Measurements from ENCODE around the gene EDN3. TPM values are rescaled to one million over a fixed set of nuclear protein-coding genes. Genes with fewer than 3 reads are reported as not detected.

Gene EDN3
- total and polyA plus RNA-seq, 2 of the 8 experiments (the other 6 are each of a cell fraction or from before 2014, with no cell fraction given): 0.17 to 0.38 TPM

DNA sequence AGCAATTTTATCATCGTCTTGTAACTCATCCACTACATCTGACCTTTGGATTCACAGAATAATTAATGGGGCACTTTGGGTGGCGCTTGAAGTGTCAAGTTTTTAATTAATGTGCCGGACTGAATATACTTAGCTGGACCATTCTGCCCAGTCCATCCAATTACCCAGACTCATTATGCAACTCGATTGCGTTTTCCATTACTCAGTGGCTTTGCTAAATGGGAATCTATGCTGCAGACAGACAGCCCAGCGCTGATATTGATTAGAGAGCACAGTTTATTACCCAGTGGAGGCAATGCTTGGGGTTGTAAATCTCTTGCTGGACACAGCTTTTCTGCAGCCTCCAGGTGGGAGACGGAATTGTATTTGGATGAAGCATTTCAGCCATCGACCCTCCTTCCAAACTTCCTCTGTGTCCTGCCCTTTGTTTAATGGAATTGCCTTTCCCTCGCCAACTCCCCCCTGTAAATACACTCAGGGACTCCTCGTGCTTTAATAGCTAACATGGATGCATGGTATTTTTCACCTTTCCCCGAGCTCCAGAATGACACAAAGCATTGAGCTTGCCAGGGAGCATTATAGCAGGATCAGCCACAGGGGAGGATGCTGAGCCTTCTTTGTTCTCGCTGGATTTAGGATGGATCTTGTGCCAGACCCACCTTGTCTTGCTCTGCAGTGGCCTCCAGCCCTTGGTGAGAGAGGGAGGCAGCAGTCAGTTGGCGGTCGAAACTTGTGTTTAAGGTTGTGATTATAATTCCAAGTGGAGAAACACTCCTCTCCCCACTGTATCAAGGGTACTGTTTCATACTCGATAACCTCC is 59.7 kb downstream of the EDN3 start:
- Histone ChIP-seq H2BK20ac (ENCODE audit: low read length) (no peak overlapping the region), H4K91ac (replicated peaks; ENCODE audit: insufficient read length, low read length) (no peak overlapping the region), H3K36me3 (ENCODE audit: control insufficient read depth in 2 of 4, insufficient read depth in 4 of 4, low read length in 3 of 4) (no peaks in the 10 kb centered on the region), H3K4ac (replicated peaks; ENCODE audit: insufficient read length, low read depth, low read length) (no peak overlapping the region), H4K5ac (ENCODE audit: insufficient read length, low read depth, low read length) (no peak overlapping the region), H3K56ac (replicated peaks; ENCODE audit: insufficient read length, low read depth, low read length) (no peak overlapping the region), H3K23me2 (ENCODE audit: low read depth, low read length) (no peaks in the 10 kb centered on the region), H3K14ac (ENCODE audit: insufficient read length) (no peak overlapping the region), H2AK5ac (ENCODE audit: low read depth, low read length) (no peak overlapping the region), H3K9ac (replicated peaks in 1 of 4; ENCODE audit: extremely low read depth in 1 of 4, low read depth in 3 of 4, low read length in 3 of 4) (no peak overlapping the region), H4K8ac (ENCODE audit: extremely low read depth, insufficient read depth, low read length) (no peak overlapping the region; the same call in 1 of the 2 replicates), H3K23ac (ENCODE audit: insufficient read length) (no peak overlapping the region), H3K79me1 (ENCODE audit: low read depth, low read length) (no peaks in the 10 kb centered on the region), H3K9me3 (ENCODE audit: insufficient read depth in 2 of 2, low read depth in 1 of 2, low read length in 1 of 2) (no peaks in the 10 kb centered on the region), H2BK15ac (ENCODE audit: low read length) (no peak overlapping the region), H2AFZ (ENCODE audit: low read length) (no peak overlapping the region), H3K79me2 (ENCODE audit: control insufficient read depth in 1 of 2, insufficient read depth in 2 of 2, low read length in 2 of 2) (no peaks in the 10 kb centered on the region), H3K4me1 (replicated peaks in 1 of 4; ENCODE audit: control insufficient read depth in 3 of 4, insufficient read depth in 4 of 4, low read length in 3 of 4) (peaks cover 0 to 4% (median 3%) of the 10 kb centered on the region in 4 experiments; a peak in 4 of 7 replicates), H2BK120ac (replicated peaks; ENCODE audit: low read depth, low read length) (no peak overlapping the region), H2BK5ac (ENCODE audit: low read depth, low read length) (no peak overlapping the region), H3K4me2 (ENCODE audit: insufficient read depth in 1 of 2, low read depth in 2 of 2, low read length in 2 of 2) (no peak overlapping the region), H3K18ac (ENCODE audit: extremely low read depth, low read length) (no peak overlapping the region), H3K4me3 (ENCODE audit: extremely low read depth in 1 of 4, insufficient read depth in 2 of 4, low read depth in 3 of 4, low read length in 4 of 4) (no peak overlapping the region), H3K27ac (ENCODE audit: low read depth, low read length) (no peak overlapping the region), H3K27me3 (replicated peaks in 1 of 4; ENCODE audit: control insufficient read depth in 3 of 4, extremely low read depth in 1 of 4, insufficient read depth in 3 of 4, low read length in 3 of 4) (no peaks in the 10 kb centered on the region; a peak in 1 of 7 replicates), H4K20me1 (replicated peaks in 1 of 2; ENCODE audit: control insufficient read depth in 1 of 2, insufficient read depth in 2 of 2, low read length in 2 of 2) (no peaks in the 10 kb centered on the region), H2BK12ac (ENCODE audit: low read depth, low read length) (no peak overlapping the region)
- POLR2A ChIA-PET (ENCODE audit: partially characterized antibody): no interaction called here
- no peak for DNase-seq (ENCODE audit: low read depth in 1 of 2, low spot score in 2 of 2)
- FAIRE-seq: no peak
- CTCF ChIA-PET (ENCODE audit: partially characterized antibody): no interaction called here
- WGBS, 2 experiments (ENCODE audit: extremely low coverage in 1 of 2, insufficient coverage in 1 of 2, insufficient read length in 1 of 2, insufficient replicate concordance in 2 of 2, low coverage in 1 of 2, low lambda C conversion rate in 2 of 2, missing lambda C conversion rate in 1 of 2): 88% methylated on average over 15 of the region's 15 CpGs; no CpG with 5 or more reads in 1 of the 2 experiments
- TF ChIP-seq, protein P1, sequence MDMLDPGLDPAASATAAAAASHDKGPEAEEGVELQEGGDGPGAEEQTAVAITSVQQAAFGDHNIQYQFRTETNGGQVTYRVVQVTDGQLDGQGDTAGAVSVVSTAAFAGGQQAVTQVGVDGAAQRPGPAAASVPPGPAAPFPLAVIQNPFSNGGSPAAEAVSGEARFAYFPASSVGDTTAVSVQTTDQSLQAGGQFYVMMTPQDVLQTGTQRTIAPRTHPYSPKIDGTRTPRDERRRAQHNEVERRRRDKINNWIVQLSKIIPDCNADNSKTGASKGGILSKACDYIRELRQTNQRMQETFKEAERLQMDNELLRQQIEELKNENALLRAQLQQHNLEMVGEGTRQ (IDR thresholded peaks at IDR 0.05; ENCODE audit: low read length): no peak
- TF ChIP-seq BCL11A (IDR thresholded peaks at IDR 0.05; ENCODE audit: low read depth in 2 of 2, low read length in 2 of 2) (no peak), ASH2L (IDR thresholded peaks at IDR 0.05; ENCODE audit: low read length) (no peak), KDM1A (IDR thresholded peaks at IDR 0.05; ENCODE audit: borderline replicate concordance, low read length) (no peak), TEAD4 (IDR thresholded peaks at IDR 0.05; ENCODE audit: low read depth, low read length) (no peak), SP1 (IDR thresholded peaks at IDR 0.05; ENCODE audit: low read depth, low read length) (no peak), SIX5 (IDR thresholded peaks at IDR 0.05; ENCODE audit: low read depth, low read length) (no peak), HDAC6 (IDR thresholded peaks at IDR 0.05; ENCODE audit: low read depth, low read length) (no peak), CHD1 (IDR thresholded peaks at IDR 0.05; ENCODE audit: low read depth, low read length) (no peak), RNF2 (IDR thresholded peaks at IDR 0.05; ENCODE audit: borderline replicate concordance, low read depth, low read length, missing control alignments, poor library complexity, severe bottlenecking) (no peak), POLR2AphosphoS5 (IDR thresholded peaks at IDR 0.05; ENCODE audit: low read depth, low read length) (no peak), TAF1 (IDR thresholded peaks at IDR 0.05; ENCODE audit: low read depth, low read length) (no peak), BRCA1 (IDR thresholded peaks at IDR 0.05; ENCODE audit: low read depth, low read length) (no peak)
